ENCODE results near the gene ZNF598. TPM values are rescaled to one million over a fixed set of nuclear protein-coding genes. Genes with fewer than 3 reads are reported as not detected.
A peak's percentile ranks its signal among the peaks of the same experiment; 100 is the strongest.

The ZNF598 gene
- total and polyA plus RNA-seq, 2 experiments from 2014 or later, result 8.5 to 48.6 TPM

DNA sequence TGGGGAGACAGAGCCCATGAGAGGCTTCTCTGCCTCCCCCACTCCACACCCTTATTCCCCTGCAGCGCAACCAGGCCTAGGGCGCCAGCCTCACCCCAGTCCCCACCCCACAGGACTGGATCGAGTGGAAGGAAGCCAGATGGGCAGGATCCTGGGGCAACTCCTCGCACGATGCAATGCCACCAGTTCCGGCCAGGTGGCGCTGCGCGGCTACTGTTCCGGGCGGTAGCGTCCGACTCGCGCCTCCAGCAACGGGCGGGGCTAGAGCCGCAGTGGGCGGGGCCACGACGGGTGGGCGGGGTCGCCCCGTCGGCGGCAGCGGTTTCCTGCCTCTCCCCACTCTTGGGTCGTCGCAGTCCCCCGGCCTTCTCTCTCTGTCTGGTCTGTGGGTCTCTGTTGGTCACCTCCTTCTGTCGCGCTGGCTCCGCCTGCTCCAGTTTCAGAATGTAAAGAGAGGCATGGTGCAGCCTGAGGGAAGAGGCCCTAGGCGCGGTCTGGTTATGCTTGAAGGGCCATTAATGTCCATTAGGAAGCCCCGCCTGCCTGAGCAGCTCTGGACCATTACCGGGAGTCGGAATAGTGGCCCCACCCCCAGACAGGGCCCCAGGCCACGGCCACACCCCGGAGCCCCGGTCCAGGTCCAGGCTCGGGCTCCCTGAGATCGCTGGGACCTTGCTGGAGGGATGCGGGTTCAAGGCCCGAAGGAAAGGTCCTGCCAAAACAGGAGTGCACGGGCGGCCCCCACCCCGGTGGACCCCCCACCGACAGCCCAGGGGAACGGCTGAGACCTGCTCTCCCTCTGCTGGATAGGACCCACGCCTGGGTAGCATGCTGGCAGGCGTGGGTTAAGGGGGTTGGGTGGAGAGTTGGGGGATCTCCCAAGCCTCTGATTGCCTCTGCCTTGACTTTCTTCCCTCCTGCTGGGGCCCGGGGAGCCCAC, 13.7 kb upstream of the ZNF598 start:
- Histone ChIP-seq H3K4me1 (ENCODE audit: insufficient read depth) (no peaks in the 10 kb centered on the region; the same call in 1 of the 2 replicates), H3K27ac (ENCODE audit: low read depth) (no peak overlapping the region), H4K20me1 (replicated peaks; ENCODE audit: insufficient read depth) (no peaks in the 10 kb centered on the region), H3K9me2 (ENCODE audit: insufficient read depth) (no peaks in the 10 kb centered on the region), H3K4me2 (peak overlapping the region; percentile 89), H2AFZ (peak overlapping the region; percentile 97), H3K27me3 (ENCODE audit: insufficient read depth) (peaks cover 74% of the 10 kb centered on the region), H3K36me3 (ENCODE audit: insufficient read depth) (no peaks in the 10 kb centered on the region), H3F3A (replicated peaks; ENCODE audit: low read depth) (peaks cover 8% of the 10 kb centered on the region), H3K79me2 (replicated peaks; ENCODE audit: insufficient read depth) (no peaks in the 10 kb centered on the region), H3K4me3 (peak overlapping the region; percentile 68)
- Mint-ChIP-seq H3K27me3 (ENCODE audit: insufficient read depth, low read depth, poor library complexity) (peaks cover 49% of the 10 kb centered on the region), H3K27ac (no peak overlapping the region), H3K36me3 (ENCODE audit: low read depth) (peaks cover 3% of the 10 kb centered on the region; the same call in 1 of the 3 replicates), H3K9me3 (no peaks in the 10 kb centered on the region), H3K4me1 (peaks cover 14% of the 10 kb centered on the region), H3K4me3 (peak overlapping the region; percentile 73)
- DNase-seq (ENCODE audit: low spot score), result peak; percentile 89
- peak; percentile 51 for ATAC-seq
- TF ChIP-seq, protein P1, sequence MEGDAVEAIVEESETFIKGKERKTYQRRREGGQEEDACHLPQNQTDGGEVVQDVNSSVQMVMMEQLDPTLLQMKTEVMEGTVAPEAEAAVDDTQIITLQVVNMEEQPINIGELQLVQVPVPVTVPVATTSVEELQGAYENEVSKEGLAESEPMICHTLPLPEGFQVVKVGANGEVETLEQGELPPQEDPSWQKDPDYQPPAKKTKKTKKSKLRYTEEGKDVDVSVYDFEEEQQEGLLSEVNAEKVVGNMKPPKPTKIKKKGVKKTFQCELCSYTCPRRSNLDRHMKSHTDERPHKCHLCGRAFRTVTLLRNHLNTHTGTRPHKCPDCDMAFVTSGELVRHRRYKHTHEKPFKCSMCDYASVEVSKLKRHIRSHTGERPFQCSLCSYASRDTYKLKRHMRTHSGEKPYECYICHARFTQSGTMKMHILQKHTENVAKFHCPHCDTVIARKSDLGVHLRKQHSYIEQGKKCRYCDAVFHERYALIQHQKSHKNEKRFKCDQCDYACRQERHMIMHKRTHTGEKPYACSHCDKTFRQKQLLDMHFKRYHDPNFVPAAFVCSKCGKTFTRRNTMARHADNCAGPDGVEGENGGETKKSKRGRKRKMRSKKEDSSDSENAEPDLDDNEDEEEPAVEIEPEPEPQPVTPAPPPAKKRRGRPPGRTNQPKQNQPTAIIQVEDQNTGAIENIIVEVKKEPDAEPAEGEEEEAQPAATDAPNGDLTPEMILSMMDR (conservative IDR thresholded peaks at IDR 0.05; ENCODE audit: low read depth in 2 of 2), result peak; percentile 81 to 98
- TF ChIP-seq, protein P2, sequence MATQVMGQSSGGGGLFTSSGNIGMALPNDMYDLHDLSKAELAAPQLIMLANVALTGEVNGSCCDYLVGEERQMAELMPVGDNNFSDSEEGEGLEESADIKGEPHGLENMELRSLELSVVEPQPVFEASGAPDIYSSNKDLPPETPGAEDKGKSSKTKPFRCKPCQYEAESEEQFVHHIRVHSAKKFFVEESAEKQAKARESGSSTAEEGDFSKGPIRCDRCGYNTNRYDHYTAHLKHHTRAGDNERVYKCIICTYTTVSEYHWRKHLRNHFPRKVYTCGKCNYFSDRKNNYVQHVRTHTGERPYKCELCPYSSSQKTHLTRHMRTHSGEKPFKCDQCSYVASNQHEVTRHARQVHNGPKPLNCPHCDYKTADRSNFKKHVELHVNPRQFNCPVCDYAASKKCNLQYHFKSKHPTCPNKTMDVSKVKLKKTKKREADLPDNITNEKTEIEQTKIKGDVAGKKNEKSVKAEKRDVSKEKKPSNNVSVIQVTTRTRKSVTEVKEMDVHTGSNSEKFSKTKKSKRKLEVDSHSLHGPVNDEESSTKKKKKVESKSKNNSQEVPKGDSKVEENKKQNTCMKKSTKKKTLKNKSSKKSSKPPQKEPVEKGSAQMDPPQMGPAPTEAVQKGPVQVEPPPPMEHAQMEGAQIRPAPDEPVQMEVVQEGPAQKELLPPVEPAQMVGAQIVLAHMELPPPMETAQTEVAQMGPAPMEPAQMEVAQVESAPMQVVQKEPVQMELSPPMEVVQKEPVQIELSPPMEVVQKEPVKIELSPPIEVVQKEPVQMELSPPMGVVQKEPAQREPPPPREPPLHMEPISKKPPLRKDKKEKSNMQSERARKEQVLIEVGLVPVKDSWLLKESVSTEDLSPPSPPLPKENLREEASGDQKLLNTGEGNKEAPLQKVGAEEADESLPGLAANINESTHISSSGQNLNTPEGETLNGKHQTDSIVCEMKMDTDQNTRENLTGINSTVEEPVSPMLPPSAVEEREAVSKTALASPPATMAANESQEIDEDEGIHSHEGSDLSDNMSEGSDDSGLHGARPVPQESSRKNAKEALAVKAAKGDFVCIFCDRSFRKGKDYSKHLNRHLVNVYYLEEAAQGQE (IDR thresholded peaks at IDR 0.05; ENCODE audit: unreplicated experiment), result no peak
- no peak for TF ChIP-seq STAT1 (IDR thresholded peaks at IDR 0.05; ENCODE audit: unreplicated experiment)
- TF ChIP-seq EZH2phosphoT487 (IDR thresholded peaks at IDR 0.05; ENCODE audit: unreplicated experiment), result no peak
- peak; percentile 63 for TF ChIP-seq POLR2AphosphoS5 (IDR thresholded peaks at IDR 0.05; ENCODE audit: low read depth)
- TF ChIP-seq NANOG (IDR thresholded peaks at IDR 0.05; ENCODE audit: borderline replicate concordance), result no peak
- TF ChIP-seq ZNF114 (CRISPR knock-in tag; IDR thresholded peaks at IDR 0.05), result no peak
- no peak for TF ChIP-seq ZNF331 (CRISPR knock-in tag; IDR thresholded peaks at IDR 0.05; ENCODE audit: low read depth)
- no peak for TF ChIP-seq JUNB (IDR thresholded peaks at IDR 0.05; ENCODE audit: unreplicated experiment)
- no peak for TF ChIP-seq EZH2 (IDR thresholded peaks at IDR 0.05; ENCODE audit: low read depth, unreplicated experiment)
- TF ChIP-seq, protein P3, sequence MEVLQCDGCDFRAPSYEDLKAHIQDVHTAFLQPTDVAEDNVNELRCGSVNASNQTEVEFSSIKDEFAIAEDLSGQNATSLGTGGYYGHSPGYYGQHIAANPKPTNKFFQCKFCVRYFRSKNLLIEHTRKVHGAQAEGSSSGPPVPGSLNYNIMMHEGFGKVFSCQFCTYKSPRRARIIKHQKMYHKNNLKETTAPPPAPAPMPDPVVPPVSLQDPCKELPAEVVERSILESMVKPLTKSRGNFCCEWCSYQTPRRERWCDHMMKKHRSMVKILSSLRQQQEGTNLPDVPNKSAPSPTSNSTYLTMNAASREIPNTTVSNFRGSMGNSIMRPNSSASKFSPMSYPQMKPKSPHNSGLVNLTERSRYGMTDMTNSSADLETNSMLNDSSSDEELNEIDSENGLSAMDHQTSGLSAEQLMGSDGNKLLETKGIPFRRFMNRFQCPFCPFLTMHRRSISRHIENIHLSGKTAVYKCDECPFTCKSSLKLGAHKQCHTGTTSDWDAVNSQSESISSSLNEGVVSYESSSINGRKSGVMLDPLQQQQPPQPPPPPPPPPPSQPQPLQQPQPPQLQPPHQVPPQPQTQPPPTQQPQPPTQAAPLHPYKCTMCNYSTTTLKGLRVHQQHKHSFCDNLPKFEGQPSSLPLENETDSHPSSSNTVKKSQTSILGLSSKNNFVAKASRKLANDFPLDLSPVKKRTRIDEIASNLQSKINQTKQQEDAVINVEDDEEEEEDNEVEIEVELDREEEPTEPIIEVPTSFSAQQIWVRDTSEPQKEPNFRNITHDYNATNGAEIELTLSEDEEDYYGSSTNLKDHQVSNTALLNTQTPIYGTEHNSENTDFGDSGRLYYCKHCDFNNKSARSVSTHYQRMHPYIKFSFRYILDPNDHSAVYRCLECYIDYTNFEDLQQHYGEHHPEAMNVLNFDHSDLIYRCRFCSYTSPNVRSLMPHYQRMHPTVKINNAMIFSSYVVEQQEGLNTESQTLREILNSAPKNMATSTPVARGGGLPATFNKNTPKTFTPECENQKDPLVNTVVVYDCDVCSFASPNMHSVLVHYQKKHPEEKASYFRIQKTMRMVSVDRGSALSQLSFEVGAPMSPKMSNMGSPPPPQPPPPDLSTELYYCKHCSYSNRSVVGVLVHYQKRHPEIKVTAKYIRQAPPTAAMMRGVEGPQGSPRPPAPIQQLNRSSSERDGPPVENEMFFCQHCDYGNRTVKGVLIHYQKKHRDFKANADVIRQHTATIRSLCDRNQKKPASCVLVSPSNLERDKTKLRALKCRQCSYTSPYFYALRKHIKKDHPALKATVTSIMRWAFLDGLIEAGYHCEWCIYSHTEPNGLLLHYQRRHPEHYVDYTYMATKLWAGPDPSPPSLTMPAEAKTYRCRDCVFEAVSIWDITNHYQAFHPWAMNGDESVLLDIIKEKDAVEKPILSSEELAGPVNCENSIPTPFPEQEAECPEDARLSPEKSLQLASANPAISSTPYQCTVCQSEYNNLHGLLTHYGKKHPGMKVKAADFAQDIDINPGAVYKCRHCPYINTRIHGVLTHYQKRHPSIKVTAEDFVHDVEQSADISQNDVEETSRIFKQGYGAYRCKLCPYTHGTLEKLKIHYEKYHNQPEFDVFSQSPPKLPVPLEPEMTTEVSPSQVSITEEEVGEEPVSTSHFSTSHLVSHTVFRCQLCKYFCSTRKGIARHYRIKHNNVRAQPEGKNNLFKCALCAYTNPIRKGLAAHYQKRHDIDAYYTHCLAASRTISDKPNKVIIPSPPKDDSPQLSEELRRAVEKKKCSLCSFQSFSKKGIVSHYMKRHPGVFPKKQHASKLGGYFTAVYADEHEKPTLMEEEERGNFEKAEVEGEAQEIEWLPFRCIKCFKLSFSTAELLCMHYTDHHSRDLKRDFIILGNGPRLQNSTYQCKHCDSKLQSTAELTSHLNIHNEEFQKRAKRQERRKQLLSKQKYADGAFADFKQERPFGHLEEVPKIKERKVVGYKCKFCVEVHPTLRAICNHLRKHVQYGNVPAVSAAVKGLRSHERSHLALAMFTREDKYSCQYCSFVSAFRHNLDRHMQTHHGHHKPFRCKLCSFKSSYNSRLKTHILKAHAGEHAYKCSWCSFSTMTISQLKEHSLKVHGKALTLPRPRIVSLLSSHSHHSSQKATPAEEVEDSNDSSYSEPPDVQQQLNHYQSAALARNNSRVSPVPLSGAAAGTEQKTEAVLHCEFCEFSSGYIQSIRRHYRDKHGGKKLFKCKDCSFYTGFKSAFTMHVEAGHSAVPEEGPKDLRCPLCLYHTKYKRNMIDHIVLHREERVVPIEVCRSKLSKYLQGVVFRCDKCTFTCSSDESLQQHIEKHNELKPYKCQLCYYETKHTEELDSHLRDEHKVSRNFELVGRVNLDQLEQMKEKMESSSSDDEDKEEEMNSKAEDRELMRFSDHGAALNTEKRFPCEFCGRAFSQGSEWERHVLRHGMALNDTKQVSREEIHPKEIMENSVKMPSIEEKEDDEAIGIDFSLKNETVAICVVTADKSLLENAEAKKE (CRISPR knock-in tag; IDR thresholded peaks at IDR 0.05), result no peak
- TF ChIP-seq, protein P4, sequence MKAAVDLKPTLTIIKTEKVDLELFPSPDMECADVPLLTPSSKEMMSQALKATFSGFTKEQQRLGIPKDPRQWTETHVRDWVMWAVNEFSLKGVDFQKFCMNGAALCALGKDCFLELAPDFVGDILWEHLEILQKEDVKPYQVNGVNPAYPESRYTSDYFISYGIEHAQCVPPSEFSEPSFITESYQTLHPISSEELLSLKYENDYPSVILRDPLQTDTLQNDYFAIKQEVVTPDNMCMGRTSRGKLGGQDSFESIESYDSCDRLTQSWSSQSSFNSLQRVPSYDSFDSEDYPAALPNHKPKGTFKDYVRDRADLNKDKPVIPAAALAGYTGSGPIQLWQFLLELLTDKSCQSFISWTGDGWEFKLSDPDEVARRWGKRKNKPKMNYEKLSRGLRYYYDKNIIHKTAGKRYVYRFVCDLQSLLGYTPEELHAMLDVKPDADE (IDR thresholded peaks at IDR 0.05), result 0 out of 2 replicates have a peak, but pooled peaks have one; percentile 8
- TF ChIP-seq CREB1 (CRISPR knock-in tag; IDR thresholded peaks at IDR 0.05; ENCODE audit: low read depth), result peak; percentile 59

All from GM23338 (cell line).